HEK293T (cell line): ENCODE results near the gene ZYG11B.
"Not testable (repeated sequence)": the region's sequence is repeated elsewhere in the genome, so short reads cannot be mapped to it uniquely, and the experiment has no call there.

Experiments
- BHLHE40 ChIP-seq: fragments of 450-650 bp; IDR thresholded peaks from 2 replicates; pipeline ENCODE4 v1.6.1; 2016; ENCODE audit warnings: mild to moderate bottlenecking, moderate library complexity, borderline replicate concordance
- CTBP1 ChIP-seq: fragments of 450-650 bp; IDR thresholded peaks from 2 replicates; pipeline ENCODE4 v1.6.1; 2016; ENCODE audit warnings: borderline replicate concordance
- ELF4 ChIP-seq: fragments of 450-650 bp; IDR thresholded peaks from 2 replicates; pipeline ENCODE4 v1.6.1; 2017; ENCODE audit warnings: antibody characterized with exemption
- FOXA1 ChIP-seq: fragments of 450-650 bp; IDR thresholded peaks from 2 replicates; pipeline ENCODE4 v1.6.1; 2016; ENCODE audit warnings: mild to moderate bottlenecking
- FOXK2 ChIP-seq: fragments of 450-650 bp; IDR thresholded peaks from 2 replicates; pipeline ENCODE4 v1.6.1; 2016; ENCODE audit warnings: mild to moderate bottlenecking
- HDGF ChIP-seq: fragments of 450-650 bp; IDR thresholded peaks from 2 replicates; pipeline ENCODE4 v1.6.1; 2017; ENCODE audit warnings: antibody characterized with exemption, borderline replicate concordance
- LEF1 ChIP-seq: fragments of 450-650 bp; IDR thresholded peaks from 2 replicates; pipeline ENCODE4 v1.6.1; 2017; ENCODE audit warnings: mild to moderate bottlenecking, borderline replicate concordance
- SP1 ChIP-seq: fragments of 450-650 bp; IDR thresholded peaks from 2 replicates; pipeline ENCODE4 v1.6.1; 2017
- SUZ12 ChIP-seq: fragments of 450-650 bp; IDR thresholded peaks from 2 replicates; pipeline ENCODE4 v1.6.1; 2016; ENCODE audit warnings: mild to moderate bottlenecking
- TARDBP ChIP-seq: fragments of 450-650 bp; IDR thresholded peaks from 2 replicates; pipeline ENCODE4 v1.6.1; 2016
- ZNF384 ChIP-seq: fragments of 450-650 bp; IDR thresholded peaks from 2 replicates; pipeline ENCODE4 v1.6.1; 2016

- TF ChIP-seq FOXK2, ELF4, CTBP1, LEF1, SP1, TARDBP, BHLHE40, ZNF384, FOXA1, HDGF, SUZ12: not testable (repeated sequence)
Measured at GRCh38 chr1:52820830-52821229, 94.6 kb downstream of the ZYG11B start.
